ENCODE results near the gene FLYWCH1. TPM values are rescaled to one million over a fixed set of nuclear protein-coding genes. Genes with fewer than 3 reads are reported as not detected.

Gene FLYWCH1
- total RNA-seq, 1 experiment from 2014 or later, result 23.3 TPM

- Mint-ChIP-seq H3K36me3 (ENCODE audit: insufficient read depth, unreplicated experiment) (no peaks in the 10 kb centered on the region), H3K4me3 (ENCODE audit: unreplicated experiment) (no peak overlapping the region), H3K27me3 (ENCODE audit: insufficient read depth, unreplicated experiment) (no peaks in the 10 kb centered on the region), H3K27ac (ENCODE audit: unreplicated experiment) (no peak overlapping the region), H3K4me1 (ENCODE audit: low read depth, unreplicated experiment) (no peaks in the 10 kb centered on the region), H3K9me3 (ENCODE audit: unreplicated experiment) (no peaks in the 10 kb centered on the region)
- BruUV-seq (replicated peaks), result no TSS peak
- no peak for TF ChIP-seq CTCF (IDR thresholded peaks at IDR 0.05; ENCODE audit: insufficient read depth in 1 of 2, low read depth in 1 of 2, low read length in 1 of 2, severe bottlenecking in 1 of 2, unreplicated experiment in 1 of 2)
- Histone ChIP-seq H3K4me3 (ENCODE audit: low read depth, low read length) (no peak overlapping the region), H3K4me1 (peaks cover 8% of the 10 kb centered on the region; the same call in 1 of the 2 replicates), H3K9me3 (no peaks in the 10 kb centered on the region), H3K36me3 (ENCODE audit: control insufficient read depth, insufficient read depth, low read length) (no peaks in the 10 kb centered on the region), H3K27me3 (replicated peaks; ENCODE audit: control insufficient read depth, insufficient read depth, low read length) (no peaks in the 10 kb centered on the region)
- DNase-seq, result peak in 1 of 2 experiments; percentile 46
- ChIA-PET CTCF (no interaction called here), POLR2A (no interaction called here)
- intact Hi-C loops (cut with micrococcal nuclease; ENCODE audit: unreplicated experiment), result no loop called here
Observed at GRCh38 chr16:2954656-2955381, 43.1 kb downstream of the FLYWCH1 start.

DNA sequence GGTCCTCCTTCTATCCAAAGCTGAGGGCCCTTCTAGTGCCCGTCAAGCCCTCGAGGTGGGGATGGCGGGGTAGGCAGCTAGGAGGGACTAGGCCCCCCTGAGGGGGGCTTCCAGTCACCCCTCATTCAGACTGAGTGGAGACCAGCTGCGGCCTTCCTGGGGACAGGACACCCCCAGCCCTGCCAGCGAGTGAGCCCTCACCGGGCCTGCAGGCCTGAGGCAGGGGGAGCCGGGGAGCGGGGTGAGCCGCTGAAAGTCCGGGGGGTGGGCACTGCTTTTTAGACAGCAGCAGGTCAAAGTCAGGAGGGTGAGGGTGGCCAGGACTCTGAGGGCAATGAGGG, 43.7 kb downstream of the FLYWCH1 start:
- Histone ChIP-seq H3K27me3 (replicated peaks; ENCODE audit: control insufficient read depth, insufficient read depth, low read length) (no peaks in the 10 kb centered on the region), H3K4me1 (peaks cover 8% of the 10 kb centered on the region; the same call in 1 of the 2 replicates), H3K9me3 (no peaks in the 10 kb centered on the region), H3K4me3 (ENCODE audit: low read depth, low read length) (no peak overlapping the region), H3K36me3 (ENCODE audit: control insufficient read depth, insufficient read depth, low read length) (no peaks in the 10 kb centered on the region)
- Mint-ChIP-seq H3K9me3 (ENCODE audit: unreplicated experiment) (no peaks in the 10 kb centered on the region), H3K36me3 (ENCODE audit: insufficient read depth, unreplicated experiment) (no peaks in the 10 kb centered on the region), H3K27me3 (ENCODE audit: insufficient read depth, unreplicated experiment) (no peaks in the 10 kb centered on the region), H3K4me1 (ENCODE audit: low read depth, unreplicated experiment) (no peaks in the 10 kb centered on the region), H3K4me3 (ENCODE audit: unreplicated experiment) (no peak overlapping the region), H3K27ac (ENCODE audit: unreplicated experiment) (no peak overlapping the region)
- no peak for TF ChIP-seq CTCF (IDR thresholded peaks at IDR 0.05; ENCODE audit: insufficient read depth in 1 of 2, low read depth in 1 of 2, low read length in 1 of 2, severe bottlenecking in 1 of 2, unreplicated experiment in 1 of 2)
- ChIA-PET POLR2A (no interaction called here), CTCF (no interaction called here)
- intact Hi-C loops (cut with micrococcal nuclease; ENCODE audit: unreplicated experiment), result no loop called here
- no peak for DNase-seq
- BruUV-seq (replicated peaks), result no TSS peak

GRCh38 chr16:2955779-2956578, 44.2 kb downstream of the FLYWCH1 start:
- H3K9me3 ChIP-seq, result no peaks in the 10 kb centered on the region
- ChIA-PET CTCF (interaction anchor here (0.5 kb wide), 1 partner anchor 81 kb away, joined by 4 read pairs; no protein-coding TSS in a partner anchor), POLR2A (no interaction called here)
- no peaks in the 10 kb centered on the region for H3K36me3 ChIP-seq (ENCODE audit: control insufficient read depth, insufficient read depth, low read length)
- H3K4me3 ChIP-seq (ENCODE audit: low read depth, low read length), result no peak overlapping the region
- H3K27me3 ChIP-seq (replicated peaks; ENCODE audit: control insufficient read depth, insufficient read depth, low read length), result no peaks in the 10 kb centered on the region
- TF ChIP-seq CTCF (IDR thresholded peaks at IDR 0.05; ENCODE audit: insufficient read depth in 1 of 2, low read depth in 1 of 2, low read length in 1 of 2, severe bottlenecking in 1 of 2, unreplicated experiment in 1 of 2), result no peak
- Mint-ChIP-seq H3K9me3 (ENCODE audit: unreplicated experiment) (no peaks in the 10 kb centered on the region), H3K4me1 (ENCODE audit: low read depth, unreplicated experiment) (no peaks in the 10 kb centered on the region), H3K27ac (ENCODE audit: unreplicated experiment) (no peak overlapping the region), H3K4me3 (ENCODE audit: unreplicated experiment) (no peak overlapping the region), H3K36me3 (ENCODE audit: insufficient read depth, unreplicated experiment) (no peaks in the 10 kb centered on the region), H3K27me3 (ENCODE audit: insufficient read depth, unreplicated experiment) (no peaks in the 10 kb centered on the region)
- DNase-seq, result peak in 1 of 2 experiments; percentile 34
- H3K4me1 ChIP-seq, result peaks cover 8% of the 10 kb centered on the region; the same call in 1 of the 2 replicates
- BruUV-seq (replicated peaks), result no TSS peak
- intact Hi-C loops (cut with micrococcal nuclease; ENCODE audit: unreplicated experiment), result no loop called here

Data from Caco-2 (cell line).